ENCODE results near the gene UTP14C. TPM values are rescaled to one million over a fixed set of nuclear protein-coding genes. Genes with fewer than 3 reads are reported as not detected.

UTP14C gene
- total and polyA plus RNA-seq, 2 donors (not counting 1 experiment from before 2014, with no cell fraction given) = 14.5 to 20.5 TPM

GRCh38 chr13:51999510-51999911 lies 25.0 kb upstream of the UTP14C start:
- H3K79me2 ChIP-seq (ENCODE audit: control insufficient read depth, insufficient read depth, low read length) = no peaks in the 10 kb centered on the region
- H3K27ac ChIP-seq (ENCODE audit: insufficient read depth, low read length) = no peak overlapping the region
- no peaks in the 10 kb centered on the region for H3K9me3 ChIP-seq (ENCODE audit: control insufficient read depth, insufficient read depth, low read depth, low read length)
- no peak overlapping the region for H2AFZ ChIP-seq (ENCODE audit: low read length)
- no peak overlapping the region for H3K4me2 ChIP-seq (ENCODE audit: extremely low read depth, insufficient read depth, low read length)
- H3K4me3 ChIP-seq (replicated peaks in 1 of 4; ENCODE audit: control extremely low read depth in 1 of 4, insufficient read depth in 1 of 4, low read depth in 3 of 4, low read length in 4 of 4) = no peak overlapping the region
- H3K36me3 ChIP-seq (ENCODE audit: control insufficient read depth, insufficient read depth, low read length) = no peaks in the 10 kb centered on the region
- no peaks in the 10 kb centered on the region for H3K4me1 ChIP-seq (ENCODE audit: control insufficient read depth, extremely low read depth, insufficient read depth, low read length)
- H3K9ac ChIP-seq (ENCODE audit: insufficient read depth, low read length) = no peak overlapping the region
- H3K27me3 ChIP-seq (ENCODE audit: control insufficient read depth, insufficient read depth, low read length) = peaks cover 28% of the 10 kb centered on the region
- TF ChIP-seq CTCF (conservative IDR thresholded peaks at IDR 0.05 in 1 of 2, IDR thresholded peaks at IDR 0.05 in 1 of 2; ENCODE audit: low read depth in 1 of 2, low read length in 2 of 2) (no peak), EZH2 (IDR thresholded peaks at IDR 0.05; ENCODE audit: low read length, missing control alignments) (no peak)
- no peaks in the 10 kb centered on the region for H4K20me1 ChIP-seq (ENCODE audit: control insufficient read depth, extremely low read depth, insufficient read depth, low read length)
- DNase-seq (ENCODE audit: low read depth in 2 of 2) = peak; percentile 15 to 43

GRCh38 chr13:51999921-52000320 lies 24.6 kb upstream of the UTP14C start:
- Histone ChIP-seq H4K20me1 (ENCODE audit: control insufficient read depth, extremely low read depth, insufficient read depth, low read length) (no peaks in the 10 kb centered on the region), H3K4me3 (replicated peaks in 1 of 4; ENCODE audit: control extremely low read depth in 1 of 4, insufficient read depth in 1 of 4, low read depth in 3 of 4, low read length in 4 of 4) (no peak overlapping the region), H3K79me2 (ENCODE audit: control insufficient read depth, insufficient read depth, low read length) (no peaks in the 10 kb centered on the region), H3K27me3 (ENCODE audit: control insufficient read depth, insufficient read depth, low read length) (peaks cover 28% of the 10 kb centered on the region), H3K9me3 (ENCODE audit: control insufficient read depth, insufficient read depth, low read depth, low read length) (no peaks in the 10 kb centered on the region), H2AFZ (ENCODE audit: low read length) (no peak overlapping the region), H3K27ac (ENCODE audit: insufficient read depth, low read length) (no peak overlapping the region), H3K4me2 (ENCODE audit: extremely low read depth, insufficient read depth, low read length) (no peak overlapping the region), H3K9ac (ENCODE audit: insufficient read depth, low read length) (no peak overlapping the region), H3K36me3 (ENCODE audit: control insufficient read depth, insufficient read depth, low read length) (no peaks in the 10 kb centered on the region), H3K4me1 (ENCODE audit: control insufficient read depth, extremely low read depth, insufficient read depth, low read length) (no peaks in the 10 kb centered on the region)
- DNase-seq (ENCODE audit: low read depth in 2 of 2) = no peak
- TF ChIP-seq CTCF (conservative IDR thresholded peaks at IDR 0.05 in 1 of 2, IDR thresholded peaks at IDR 0.05 in 1 of 2; ENCODE audit: low read depth in 1 of 2, low read length in 2 of 2) = no peak
- TF ChIP-seq EZH2 (IDR thresholded peaks at IDR 0.05; ENCODE audit: low read length, missing control alignments) = no peak

GRCh38 chr13:52001120-52001731 lies 23.3 kb upstream of the UTP14C start:
- H3K4me3 ChIP-seq (replicated peaks in 1 of 4; ENCODE audit: control extremely low read depth in 1 of 4, insufficient read depth in 1 of 4, low read depth in 3 of 4, low read length in 4 of 4) = no peak overlapping the region
- H4K20me1 ChIP-seq (ENCODE audit: control insufficient read depth, extremely low read depth, insufficient read depth, low read length) = no peaks in the 10 kb centered on the region
- no peaks in the 10 kb centered on the region for H3K4me1 ChIP-seq (ENCODE audit: control insufficient read depth, extremely low read depth, insufficient read depth, low read length)
- TF ChIP-seq CTCF (conservative IDR thresholded peaks at IDR 0.05 in 1 of 2, IDR thresholded peaks at IDR 0.05 in 1 of 2; ENCODE audit: low read depth in 1 of 2, low read length in 2 of 2) = peak; percentile 63 to 73
- no peak for TF ChIP-seq EZH2 (IDR thresholded peaks at IDR 0.05; ENCODE audit: low read length, missing control alignments)
- peak; percentile 39 to 71 for DNase-seq (ENCODE audit: low read depth in 2 of 2)
- H3K4me2 ChIP-seq (ENCODE audit: extremely low read depth, insufficient read depth, low read length) = no peak overlapping the region
- H3K9ac ChIP-seq (ENCODE audit: insufficient read depth, low read length) = no peak overlapping the region
- peaks cover 17% of the 10 kb centered on the region for H3K27me3 ChIP-seq (ENCODE audit: control insufficient read depth, insufficient read depth, low read length)
- H3K79me2 ChIP-seq (ENCODE audit: control insufficient read depth, insufficient read depth, low read length) = no peaks in the 10 kb centered on the region
- H2AFZ ChIP-seq (ENCODE audit: low read length) = no peak overlapping the region
- H3K9me3 ChIP-seq (ENCODE audit: control insufficient read depth, insufficient read depth, low read depth, low read length) = no peaks in the 10 kb centered on the region
- H3K27ac ChIP-seq (ENCODE audit: insufficient read depth, low read length) = no peak overlapping the region
- no peaks in the 10 kb centered on the region for H3K36me3 ChIP-seq (ENCODE audit: control insufficient read depth, insufficient read depth, low read length)

Data from fibroblast of lung (primary cell).